GM18861 (cell line): Measurements from ENCODE around the gene GLTPD2.

Source experiments
- ATAC-seq: cut with Tn5 transposase; IDR thresholded peaks from one replicate; pipeline ENCODE4 v1.9.1; 2021; ENCODE audit not compliant: unreplicated experiment

GLTPD2 gene

GRCh38 chr17:4788807-4789700, at the start of gene GLTPD2:
GLTPD2 (plus strand) TSS chr17:4788964; CDS start chr17:4789012, 48 bp downstream.
- ATAC-seq = no peak

- no peak for ATAC-seq
Measured at GRCh38 chr17:4739122-4740024, 49.4 kb upstream of the GLTPD2 start, which contains the start of the genes CXCL16 and ZMYND15. CXCL16 (minus strand) TSS chr17:4739928; CDS start chr17:4739339, 589 bp downstream. ZMYND15 (plus strand) TSS chr17:4739833; CDS start chr17:4740549, 716 bp downstream.

DNA sequence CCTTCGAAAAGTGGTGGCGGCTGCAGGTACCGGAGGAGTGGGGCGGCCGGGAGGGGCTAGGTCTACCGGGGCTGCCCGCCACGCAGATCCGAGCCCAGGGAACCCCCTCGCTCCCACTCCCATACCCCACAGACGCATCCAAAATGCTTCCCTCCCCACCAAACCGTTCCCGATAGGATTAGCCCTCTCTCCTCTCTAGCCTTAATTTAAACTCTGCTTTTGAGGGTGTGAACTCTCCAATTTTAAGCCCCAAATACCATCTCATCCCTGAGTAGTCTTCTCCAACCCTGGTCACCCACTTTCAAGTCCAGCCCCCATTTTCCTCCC, 48.8 kb upstream of the GLTPD2 start:
- no peak for ATAC-seq

GRCh38 chr17:4740584-4740983, 48.2 kb upstream of the GLTPD2 start:
- ATAC-seq = no peak

DNA sequence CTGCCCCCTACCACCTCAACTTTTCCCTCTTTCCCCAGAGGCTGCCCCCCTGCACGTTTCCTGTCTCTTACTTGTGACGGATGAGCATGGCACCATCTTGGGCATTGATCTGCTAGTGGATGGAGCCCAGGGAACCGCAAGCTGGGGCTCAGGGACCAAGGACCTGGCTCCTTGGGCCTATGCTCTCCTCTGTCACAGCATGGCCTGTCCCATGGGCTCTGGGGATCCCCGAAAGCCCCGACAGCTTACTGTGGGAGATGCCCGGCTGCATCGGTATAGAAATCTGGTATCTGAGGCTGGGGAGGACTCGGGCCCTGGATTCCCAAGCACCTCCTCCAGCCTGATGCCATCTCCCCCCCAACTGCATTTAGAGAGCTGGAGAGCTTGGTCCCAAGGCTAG, 47.2 kb upstream of the GLTPD2 start:
- ATAC-seq = no peak

- ATAC-seq = no peak
Measured at GRCh38 chr17:4742133-4742532, 46.6 kb upstream of the GLTPD2 start.

DNA sequence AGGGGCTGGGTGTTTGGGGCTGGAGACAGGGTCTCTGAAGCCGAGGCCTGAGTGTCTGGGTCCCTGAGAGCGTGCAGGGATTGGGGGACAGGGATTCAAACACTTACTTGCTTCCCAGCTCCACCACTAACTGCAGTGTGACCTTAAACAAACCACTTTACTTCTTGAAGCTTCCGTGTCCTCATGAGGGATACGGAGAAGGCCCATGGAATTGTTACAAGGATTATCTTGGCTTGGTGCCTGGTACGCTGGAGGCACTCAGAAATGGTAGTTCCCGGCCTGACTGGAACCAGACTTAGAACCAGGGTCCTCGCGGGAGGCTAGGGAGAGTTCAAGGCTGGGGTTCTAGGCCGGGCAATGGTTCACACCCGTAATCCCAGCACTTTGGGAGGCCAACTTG, 46.1 kb upstream of the GLTPD2 start:
- no peak for ATAC-seq

- ATAC-seq = no peak
Measured at GRCh38 chr17:4743216-4743615, 45.5 kb upstream of the GLTPD2 start.

DNA sequence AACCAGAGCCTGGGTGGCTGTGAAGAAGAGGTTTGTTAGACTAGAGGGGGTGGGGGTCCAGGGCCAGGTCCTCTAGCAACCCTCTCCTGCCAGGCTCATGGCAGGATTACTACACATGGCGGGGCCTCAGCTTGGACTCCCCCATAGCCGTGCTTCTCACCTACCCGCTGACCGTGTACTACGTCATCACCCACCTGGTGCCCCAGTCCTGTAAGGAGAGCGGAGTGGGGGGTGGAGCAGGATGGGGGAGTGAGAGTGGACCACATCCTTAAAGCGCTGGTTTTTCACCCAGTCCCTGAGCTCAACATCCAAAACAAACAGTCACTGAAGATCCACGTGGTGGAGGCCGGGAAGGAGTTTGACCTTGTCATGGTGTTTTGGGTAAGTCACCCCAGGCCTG, 44.9 kb upstream of the GLTPD2 start:
- ATAC-seq = no peak

DNA sequence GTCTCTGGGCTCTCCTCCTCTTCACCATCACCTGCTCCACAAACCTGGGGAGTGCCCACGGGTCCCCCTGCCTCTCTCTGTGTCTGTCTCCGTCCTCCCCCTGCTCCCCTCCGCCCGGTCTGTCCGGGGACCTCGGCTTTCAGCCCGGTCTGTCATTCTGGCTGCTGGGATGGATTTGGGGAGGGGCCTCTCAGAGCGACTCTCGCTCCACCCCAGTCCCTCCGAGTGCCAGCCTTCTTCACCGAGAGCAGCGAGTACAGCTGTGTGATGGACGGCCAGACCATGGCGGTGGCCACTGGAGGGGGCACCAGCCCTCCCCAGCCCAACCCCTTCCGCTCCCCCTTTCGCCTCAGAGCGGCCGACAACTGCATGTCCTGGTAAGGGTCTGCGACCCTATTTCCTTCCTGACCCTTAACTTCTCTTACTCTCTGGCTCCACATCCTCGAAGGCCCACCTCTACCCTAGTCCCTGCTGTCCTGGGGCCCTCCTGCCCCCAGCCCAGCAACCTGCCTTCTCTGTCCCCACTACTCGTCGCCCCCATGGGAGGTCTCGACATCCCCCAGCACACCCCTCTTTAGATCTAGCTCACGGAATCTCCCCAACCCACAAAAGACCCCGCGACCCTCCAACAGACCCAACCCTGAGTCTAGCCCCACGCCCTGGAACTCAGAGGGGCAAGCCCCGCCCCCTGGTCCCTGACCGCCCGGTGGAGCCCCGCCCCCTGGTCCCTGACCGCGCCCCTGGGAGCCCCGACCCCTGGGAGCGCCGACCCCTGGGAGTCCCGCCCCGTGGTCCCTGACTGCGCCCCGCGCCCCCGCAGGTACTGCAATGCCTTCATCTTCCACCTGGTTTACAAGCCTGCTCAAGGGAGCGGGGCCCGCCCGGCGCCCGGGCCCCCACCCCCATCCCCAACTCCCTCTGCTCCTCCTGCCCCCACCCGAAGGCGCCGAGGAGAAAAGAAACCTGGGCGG, 43.5 kb upstream of the GLTPD2 start:
- no peak for ATAC-seq

DNA sequence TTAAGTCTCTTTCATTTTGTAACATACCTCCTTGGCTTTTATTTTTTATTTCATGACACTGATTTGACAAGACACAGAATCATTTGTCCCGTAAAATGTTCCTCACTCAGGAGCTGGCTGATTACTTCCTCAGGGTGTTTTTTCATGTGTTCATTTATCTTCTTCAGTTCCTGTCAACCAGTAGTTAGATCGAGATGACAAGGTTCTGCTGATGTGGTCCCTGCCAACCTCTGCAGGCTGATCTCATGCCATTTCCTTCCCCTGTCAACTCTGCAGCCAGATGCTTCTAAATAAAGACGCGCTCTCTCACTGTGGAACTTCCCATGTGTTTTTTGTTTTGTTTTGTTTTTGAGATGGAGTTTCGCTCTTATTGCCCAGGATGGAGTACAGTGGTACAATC, 40.9 kb upstream of the GLTPD2 start:
- ATAC-seq = no peak

GRCh38 chr17:4748686-4749085, 40.1 kb upstream of the GLTPD2 start:
- no peak for ATAC-seq

DNA sequence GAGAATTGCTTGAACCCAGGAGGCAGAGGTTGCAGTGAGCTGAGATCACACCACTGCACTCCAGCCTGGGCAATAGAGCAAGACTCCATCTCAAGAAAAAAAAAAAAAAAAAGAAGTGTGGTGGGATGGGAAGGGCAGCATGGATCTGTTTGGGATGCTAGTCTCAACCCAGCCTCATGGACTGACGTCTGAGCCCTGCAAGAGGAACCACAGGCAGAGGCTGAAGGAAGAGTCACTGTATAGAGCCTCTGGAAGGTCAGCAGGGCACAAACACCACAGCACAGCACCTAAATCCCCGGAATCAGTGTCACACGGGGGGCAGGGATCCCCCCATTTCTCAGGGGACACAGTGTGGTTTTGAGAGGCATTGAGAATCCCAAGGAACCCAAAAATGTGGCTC, 38.2 kb upstream of the GLTPD2 start:
- no peak for ATAC-seq

DNA sequence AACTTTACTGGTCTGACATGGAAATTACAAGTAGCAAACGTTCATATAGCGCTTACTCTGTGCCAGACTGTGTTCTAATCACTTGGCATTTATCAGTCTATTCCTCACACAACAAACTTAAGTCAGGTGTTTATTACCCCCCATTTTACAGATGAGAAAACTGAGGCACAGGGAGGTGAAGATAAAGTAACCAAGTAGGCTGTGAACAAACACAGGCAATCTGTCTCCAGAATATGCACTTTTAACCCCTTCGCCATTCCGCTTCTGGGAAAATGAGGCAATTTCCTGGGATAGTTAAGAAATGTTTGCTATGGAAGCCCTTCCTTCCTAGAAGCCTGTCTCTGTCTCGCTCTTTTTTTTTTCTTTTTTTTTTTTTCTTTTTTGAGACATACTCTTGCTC, 36.8 kb upstream of the GLTPD2 start:
- no peak for ATAC-seq

DNA sequence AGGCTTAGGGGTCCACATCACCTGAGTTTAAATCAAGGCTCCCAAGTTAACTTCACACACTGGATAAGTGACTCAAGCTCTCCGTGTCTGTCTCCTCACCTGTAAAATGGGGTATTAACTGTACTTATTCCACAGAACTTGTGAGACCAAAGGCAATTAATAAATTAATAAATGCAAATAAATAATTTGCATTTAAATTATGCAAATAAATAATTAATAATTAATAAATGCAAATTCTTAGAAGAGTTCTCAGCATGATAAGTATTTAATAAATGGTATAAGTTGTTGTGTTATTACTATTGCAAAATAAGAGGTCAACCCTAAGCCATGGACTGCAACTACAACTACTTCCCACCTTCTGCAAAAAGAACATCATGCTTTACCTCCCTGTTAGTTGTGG, 35.4 kb upstream of the GLTPD2 start:
- ATAC-seq = no peak

- ATAC-seq = no peak
Measured at GRCh38 chr17:4759776-4760236, 29.0 kb upstream of the GLTPD2 start.

- ATAC-seq = no peak
Measured at GRCh38 chr17:4764595-4764994, 24.2 kb upstream of the GLTPD2 start.

- ATAC-seq = no peak
Measured at GRCh38 chr17:4766201-4766600, 22.6 kb upstream of the GLTPD2 start.

GRCh38 chr17:4766723-4767122, 22.0 kb upstream of the GLTPD2 start:
- ATAC-seq = no peak

DNA sequence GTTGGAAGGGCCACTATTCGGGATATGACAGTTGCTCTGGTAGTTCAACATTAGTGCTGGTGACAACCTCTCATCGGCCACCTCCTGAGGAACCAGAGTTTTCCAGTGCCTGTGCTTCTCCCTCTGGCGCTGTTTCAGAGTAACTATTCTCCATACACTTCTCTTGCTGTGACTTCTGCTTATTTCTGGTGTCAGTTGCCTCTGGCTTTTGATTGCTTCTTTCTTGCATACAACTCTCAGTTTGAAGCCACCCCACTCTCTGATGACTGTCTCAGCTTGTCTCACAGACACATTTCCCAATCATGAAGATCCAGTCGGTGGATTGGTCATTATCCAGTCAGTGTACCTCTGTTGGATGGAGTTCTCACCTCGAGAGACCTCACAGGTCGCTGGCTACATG, 20.5 kb upstream of the GLTPD2 start:
- ATAC-seq = no peak

DNA sequence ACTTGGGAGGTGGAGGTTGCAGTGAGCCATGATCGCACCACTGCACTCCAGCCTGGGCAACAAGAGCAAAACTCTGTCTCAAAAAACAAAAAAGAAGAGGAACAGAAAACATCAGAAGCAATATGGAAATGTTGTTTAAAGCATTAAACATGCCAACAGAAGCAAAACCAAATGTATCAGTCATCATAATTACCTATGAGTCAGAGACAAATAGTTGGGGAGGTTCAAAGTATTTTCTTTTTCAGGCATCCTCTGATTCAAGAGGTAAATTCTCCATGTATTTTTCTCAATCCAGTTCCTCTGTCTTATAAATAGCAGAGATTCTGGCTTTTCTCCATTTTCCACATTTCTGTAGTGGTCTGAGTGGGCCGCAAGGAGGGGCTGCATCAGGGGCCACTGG, 19.1 kb upstream of the GLTPD2 start:
- ATAC-seq = no peak
